GM19239 (cell line): ENCODE measurements around the gene LRSAM1.

Experiments
- DNase-seq: peaks from one replicate; pipeline ENCODE4 v3.0.0; 2011; ENCODE audit warnings: low spot score; ENCODE audit not compliant: insufficient read length
- FAIRE-seq: peaks from 2 replicates; lab custom pipeline; 2011; peaks lifted over from hg19 to GRCh38; lab: Jason Lieb, UNC

Gene LRSAM1

DNA sequence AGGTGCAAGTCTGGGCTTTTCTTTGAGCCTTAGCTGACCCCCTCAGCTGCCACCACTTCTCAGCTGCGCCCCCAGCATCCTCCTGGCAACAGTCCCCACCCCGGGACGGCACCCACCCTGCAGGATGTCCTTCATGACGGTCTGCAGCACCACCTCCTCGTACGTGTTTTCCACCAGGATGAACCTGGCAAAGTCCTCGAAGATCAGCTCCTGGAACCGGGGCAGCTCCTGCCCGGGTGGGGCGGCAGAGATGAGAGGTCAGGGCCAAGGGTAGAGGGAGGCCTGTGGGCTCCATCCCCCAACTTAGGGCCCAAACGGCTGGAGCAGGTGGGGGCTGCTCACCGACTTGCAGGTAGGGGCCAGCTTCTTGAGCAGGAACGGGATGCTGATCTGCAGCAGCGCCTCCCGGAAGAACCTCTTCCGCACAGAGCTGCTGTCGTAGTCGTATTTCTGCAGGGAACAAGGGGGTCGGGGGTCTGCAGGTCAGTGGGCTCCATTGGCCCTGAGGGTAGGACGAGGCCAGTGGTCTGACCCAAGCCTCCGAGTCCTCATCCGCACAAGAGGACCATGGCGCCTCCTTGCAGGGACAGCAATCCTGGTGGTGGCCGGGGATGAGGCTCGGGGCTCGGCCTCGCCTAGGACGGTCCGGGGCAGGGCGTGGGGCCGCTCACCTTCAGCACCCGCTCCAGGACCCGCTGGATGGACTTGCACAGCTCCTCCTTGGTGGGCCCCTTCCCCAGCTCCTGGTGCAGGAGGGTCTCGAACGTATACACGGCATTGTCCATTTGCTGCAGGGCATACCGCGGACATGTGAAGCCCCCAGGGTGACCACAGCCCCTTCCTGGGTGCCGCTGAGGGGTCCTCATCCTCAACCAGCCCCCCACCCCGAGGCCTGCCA, 56.7 kb downstream of the LRSAM1 start:
- FAIRE-seq (no peak), DNase-seq (no peak)

- FAIRE-seq (no peak), DNase-seq (no peak)
Observed at GRCh38 chr9:127508901-127509260, 57.6 kb downstream of the LRSAM1 start.

- FAIRE-seq: no peak
Observed at GRCh38 chr9:127509261-127509954, 58.1 kb downstream of the LRSAM1 start.

GRCh38 chr9:127509955-127510299, 58.6 kb downstream of the LRSAM1 start:
- DNase-seq: no peak
- FAIRE-seq: no peak

More at GRCh38 chr9:127509261-127509954, 58.1 kb downstream of the LRSAM1 start:
- no peak for DNase-seq

DNA sequence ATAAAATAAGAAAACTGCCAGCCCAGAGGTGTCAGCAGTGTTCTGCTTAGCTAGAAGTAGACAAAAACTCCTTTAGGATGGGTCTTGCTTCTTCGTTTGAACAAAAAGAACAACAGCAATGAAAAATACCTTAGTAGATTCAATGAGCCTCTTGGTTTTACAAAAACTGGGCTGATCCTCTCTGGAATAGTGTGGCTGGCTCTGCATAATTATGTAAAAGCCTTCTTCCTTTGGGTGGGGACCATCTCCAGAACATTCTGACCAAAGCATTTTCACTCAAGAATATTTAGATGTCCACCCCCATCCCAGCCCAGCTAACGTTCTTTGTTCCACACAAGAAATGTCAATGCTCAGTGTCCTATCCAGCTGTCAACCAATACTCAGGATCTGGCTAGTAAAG, 63.2 kb downstream of the LRSAM1 start:
- no peak for DNase-seq
- FAIRE-seq: no peak

DNA sequence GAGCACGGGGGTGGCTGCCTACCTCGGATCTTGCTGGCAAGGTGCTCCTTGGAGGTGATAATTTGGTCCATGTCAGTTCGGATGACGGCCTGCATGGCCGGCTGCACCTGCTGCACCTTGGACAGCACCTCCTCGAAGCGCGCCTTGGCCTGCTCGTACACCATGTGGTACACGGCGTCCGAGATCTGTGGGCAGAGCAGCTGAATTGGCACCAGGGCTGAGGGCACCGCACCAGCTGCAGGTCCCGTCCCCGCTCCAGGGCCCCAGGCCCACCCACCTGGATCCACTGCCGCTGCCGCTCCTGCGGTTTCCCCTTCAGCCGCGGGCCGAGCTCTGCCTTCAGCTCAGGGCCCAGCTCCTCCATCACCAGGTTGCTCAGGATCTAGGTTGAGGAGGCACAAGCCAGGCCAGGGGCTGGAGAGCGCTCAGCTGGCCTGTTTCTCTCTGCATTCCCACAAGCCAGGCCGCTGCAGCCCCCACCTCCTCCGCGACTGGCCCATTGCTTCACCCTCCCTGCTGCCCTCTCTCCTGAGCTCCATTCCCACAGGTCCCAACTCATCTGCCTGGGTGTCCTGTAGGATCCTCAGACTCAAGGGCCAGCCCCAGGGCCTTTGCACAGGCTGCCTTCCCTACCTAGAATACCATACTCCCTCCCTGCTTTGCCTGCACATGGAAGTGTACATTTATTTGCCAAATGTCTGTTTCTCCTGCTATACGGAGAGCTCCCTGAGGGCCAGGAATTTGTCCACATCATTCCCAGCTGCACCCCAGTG, 65.7 kb downstream of the LRSAM1 start:
- FAIRE-seq (no peak), DNase-seq (no peak)

GRCh38 chr9:127517620-127518019, 66.3 kb downstream of the LRSAM1 start:
- FAIRE-seq (no peak), DNase-seq (no peak)

- DNase-seq (no peak), FAIRE-seq (no peak)
Observed at GRCh38 chr9:127518091-127518856, 67.0 kb downstream of the LRSAM1 start.

DNA sequence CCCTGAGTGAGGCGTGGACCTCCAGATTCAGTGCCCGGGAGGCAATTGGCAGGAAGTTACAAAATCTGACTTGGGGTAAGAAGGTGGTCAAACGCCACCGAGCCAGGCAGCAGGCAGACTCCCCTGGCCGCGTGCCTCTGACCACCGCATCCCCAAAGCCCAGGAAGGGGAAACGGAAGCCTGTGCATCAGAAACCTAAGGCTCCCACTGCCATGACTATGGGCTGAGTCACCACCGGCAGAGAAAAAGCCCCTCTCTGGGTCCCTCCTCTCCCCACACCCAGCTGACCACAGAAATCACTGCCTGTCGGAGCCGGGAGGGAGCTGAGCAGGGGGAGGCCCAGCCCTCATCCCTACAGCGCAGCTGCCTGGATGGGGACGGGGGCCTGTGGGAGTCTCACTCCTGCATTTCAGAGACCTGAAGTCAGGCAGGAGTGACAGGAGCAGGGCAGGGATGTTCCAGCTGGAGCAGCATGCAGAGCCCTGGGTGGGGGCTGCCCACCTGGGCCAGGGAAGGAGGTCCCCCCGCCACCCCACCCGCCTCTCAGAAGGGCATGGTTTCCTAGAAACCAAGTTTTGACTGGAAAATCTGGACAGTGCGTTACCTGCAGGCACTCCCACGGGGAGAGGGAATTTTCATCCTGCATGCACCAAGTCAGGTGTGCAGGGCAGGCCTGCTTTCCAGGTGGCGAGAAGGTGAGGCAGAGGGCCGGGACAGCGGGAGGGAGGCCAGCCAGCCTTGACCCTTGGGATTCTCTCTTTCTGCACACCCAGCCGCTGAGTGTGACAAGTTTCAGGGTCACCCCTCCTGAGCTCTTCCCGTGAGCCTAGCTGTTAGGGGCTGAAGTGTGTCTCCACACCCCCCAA, 68.2 kb downstream of the LRSAM1 start:
- FAIRE-seq (no peak), DNase-seq (no peak)

- FAIRE-seq: no peak
Observed at GRCh38 chr9:127520941-127521918, 69.9 kb downstream of the LRSAM1 start.

DNA sequence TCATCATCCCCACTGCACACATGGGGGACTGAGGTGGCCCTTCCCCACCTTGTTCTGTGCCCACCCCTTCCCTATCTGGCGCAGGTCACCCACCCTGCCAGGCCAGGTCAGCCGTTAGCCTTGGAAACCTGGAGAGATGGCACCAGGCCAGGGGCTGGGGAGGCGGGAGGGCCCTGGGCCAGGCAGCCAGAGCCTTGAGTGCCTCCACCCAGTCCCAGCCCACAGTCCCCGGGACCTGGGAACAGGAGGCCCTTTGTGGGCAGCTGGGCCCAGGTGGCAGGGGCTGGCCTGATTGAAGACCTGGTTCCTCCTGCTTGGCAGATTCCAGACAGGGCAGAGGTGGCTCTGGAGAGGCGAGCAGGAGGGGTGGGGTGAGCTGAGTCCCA, 70.6 kb downstream of the LRSAM1 start:
- DNase-seq (no peak), FAIRE-seq (no peak)

More at GRCh38 chr9:127520941-127521918, 69.9 kb downstream of the LRSAM1 start:
- DNase-seq: no peak

- no peak for FAIRE-seq
- DNase-seq: no peak
Observed at GRCh38 chr9:127522727-127523126, 71.4 kb downstream of the LRSAM1 start.

DNA sequence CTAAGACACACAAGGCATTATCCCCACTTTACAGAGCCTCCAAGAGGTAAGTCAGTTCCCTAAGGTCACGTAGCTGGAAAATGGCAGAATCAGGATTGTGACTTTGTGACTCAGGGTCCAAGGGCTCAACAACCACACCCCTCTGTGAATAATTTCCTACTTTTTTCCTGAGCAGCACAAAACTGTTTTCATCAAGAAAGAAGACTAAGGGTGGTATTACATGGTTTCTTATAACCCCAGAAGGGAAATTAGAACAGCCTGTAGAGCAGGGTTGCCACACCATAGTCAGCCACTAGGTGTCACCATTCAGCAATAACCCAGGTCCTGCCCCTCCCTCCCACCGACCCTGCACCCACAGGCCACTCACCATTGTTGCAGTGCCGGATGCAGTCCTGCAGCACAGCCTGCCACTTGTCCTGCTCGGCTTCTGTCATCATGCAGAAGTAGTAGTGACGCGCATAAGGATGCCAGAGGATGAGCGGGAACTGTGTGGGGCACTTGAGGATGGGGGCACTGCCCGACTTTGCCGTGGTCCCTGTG, 72.1 kb downstream of the LRSAM1 start:
- DNase-seq: no peak
- FAIRE-seq: no peak

DNA sequence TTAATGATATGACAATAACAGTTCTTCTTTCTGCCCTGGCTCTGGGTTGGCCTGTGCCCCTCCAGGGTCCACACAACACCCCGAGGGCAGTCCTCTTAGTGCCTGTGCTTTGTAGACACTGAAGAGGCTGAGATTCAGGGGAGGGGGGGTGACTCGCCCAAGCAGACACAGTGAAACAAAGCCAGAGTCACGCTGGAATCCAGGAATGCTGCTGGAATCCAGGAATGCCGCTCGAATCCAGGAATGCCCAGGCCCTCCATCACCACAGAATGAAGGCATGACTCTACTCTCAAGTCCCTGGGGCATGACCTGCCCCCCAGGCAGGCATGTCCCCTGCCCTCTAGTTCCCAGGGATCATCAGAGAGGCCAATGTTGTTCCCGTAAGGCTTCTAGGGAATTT, 73.1 kb downstream of the LRSAM1 start:
- no peak for FAIRE-seq
- no peak for DNase-seq

- DNase-seq (no peak), FAIRE-seq (no peak)
Observed at GRCh38 chr9:127525401-127526188, 74.3 kb downstream of the LRSAM1 start.

DNA sequence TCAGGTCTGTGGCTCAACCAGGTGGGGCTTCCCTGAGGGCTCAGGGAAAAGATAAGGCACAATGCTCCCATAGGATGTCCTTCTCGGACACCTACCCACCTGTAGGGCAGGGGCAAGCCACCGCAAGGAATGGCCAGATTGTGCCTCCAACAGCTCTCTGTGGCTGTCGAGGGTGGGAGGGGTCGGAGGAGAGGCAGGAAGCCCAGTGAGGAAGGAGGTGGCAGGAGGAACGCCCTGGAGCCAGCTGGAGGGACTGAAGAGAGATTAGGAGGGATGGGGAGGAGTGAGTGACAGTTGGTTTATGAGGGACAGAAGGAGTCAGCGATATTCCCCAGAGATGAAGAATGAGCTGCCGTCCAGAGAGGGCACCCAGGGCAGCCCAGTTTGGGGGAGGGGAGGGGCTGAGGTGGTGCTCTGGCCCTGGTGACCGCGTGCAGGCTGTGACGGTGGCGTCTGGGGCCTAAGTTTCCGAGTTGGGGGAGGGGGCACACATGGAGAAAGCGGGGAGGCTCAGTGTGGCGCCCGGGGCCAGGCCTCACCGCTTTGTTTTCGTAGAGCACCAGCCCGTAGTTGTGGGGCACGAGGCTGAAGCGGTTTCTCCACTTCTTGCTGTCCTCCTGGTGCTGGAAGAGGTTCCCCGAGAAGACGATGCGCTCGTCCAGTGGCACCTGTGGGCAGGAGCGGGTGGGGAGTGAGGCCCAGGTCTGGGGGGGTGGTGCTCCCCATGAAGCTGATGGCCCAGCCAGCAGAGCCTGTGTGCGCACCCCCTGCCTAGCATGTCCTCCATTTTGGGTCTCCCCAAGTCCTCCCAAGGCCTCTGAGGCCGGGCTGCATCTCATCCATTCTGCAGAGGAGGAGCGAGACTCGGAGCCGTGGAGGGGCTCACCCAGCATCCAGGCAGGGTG, 75.6 kb downstream of the LRSAM1 start:
- DNase-seq: no peak
- FAIRE-seq: no peak
